DMS153 treated with DMSO at 0.1 percent for 48 hours (cell line): ENCODE results near the gene PRG2.
"Not testable (repeated sequence)": the region's sequence is repeated elsewhere in the genome, so short reads cannot be mapped to it uniquely, and the experiment has no call there.

ENCODE experiments used
- DNase-seq: peaks from one replicate; lab custom pipeline; 2025; ENCODE audit not compliant: unreplicated experiment; lab: John Stamatoyannopoulos, UW

Gene PRG2

GRCh38 chr11:57348636-57349313 is 41.7 kb downstream of the PRG2 start:
- DNase-seq: no peak

- DNase-seq: no peak
Observed at GRCh38 chr11:57348052-57348451, 42.4 kb downstream of the PRG2 start.

GRCh38 chr11:57347336-57347735 is 43.1 kb downstream of the PRG2 start:
- no peak for DNase-seq

GRCh38 chr11:57345555-57346211 is 44.8 kb downstream of the PRG2 start:
- peak; percentile 83 for DNase-seq

GRCh38 chr11:57344826-57345225 is 45.6 kb downstream of the PRG2 start:
- no peak for DNase-seq

- DNase-seq: no peak
Observed at GRCh38 chr11:57343825-57344224, 46.6 kb downstream of the PRG2 start.

GRCh38 chr11:57342702-57343101 is 47.7 kb downstream of the PRG2 start:
- DNase-seq: no peak

GRCh38 chr11:57341250-57341808 is 49.1 kb downstream of the PRG2 start:
- DNase-seq: no peak

GRCh38 chr11:57340039-57340615 is 50.3 kb downstream of the PRG2 start:
- no peak for DNase-seq

GRCh38 chr11:57339328-57339727 is 51.1 kb downstream of the PRG2 start:
- DNase-seq: no peak

GRCh38 chr11:57338142-57338541 is 52.3 kb downstream of the PRG2 start, which contains the start of gene P2RX3:
P2RX3 (plus strand) TSS chr11:57338352; CDS start chr11:57338551, 199 bp downstream.
- no peak for DNase-seq

GRCh38 chr11:57336856-57337255 is 53.6 kb downstream of the PRG2 start:
- DNase-seq: not testable (repeated sequence)
